GM18858 (cell line): ENCODE data around the gene DNAAF2.
"Not testable (repeated sequence)": the region's sequence is repeated elsewhere in the genome, so short reads cannot be mapped to it uniquely, and the experiment has no call there.

ENCODE experiments used
- ATAC-seq: cut with Tn5 transposase; IDR thresholded peaks from one replicate; pipeline ENCODE4 v1.9.1; 2021; ENCODE audit not compliant: unreplicated experiment

DNAAF2 gene

GRCh38 chr14:49622022-49622607 is 12.9 kb downstream of the DNAAF2 start:
- ATAC-seq = no peak

- peak; percentile 7 for ATAC-seq
Observed at GRCh38 chr14:49621114-49621881, 13.7 kb downstream of the DNAAF2 start.

DNA sequence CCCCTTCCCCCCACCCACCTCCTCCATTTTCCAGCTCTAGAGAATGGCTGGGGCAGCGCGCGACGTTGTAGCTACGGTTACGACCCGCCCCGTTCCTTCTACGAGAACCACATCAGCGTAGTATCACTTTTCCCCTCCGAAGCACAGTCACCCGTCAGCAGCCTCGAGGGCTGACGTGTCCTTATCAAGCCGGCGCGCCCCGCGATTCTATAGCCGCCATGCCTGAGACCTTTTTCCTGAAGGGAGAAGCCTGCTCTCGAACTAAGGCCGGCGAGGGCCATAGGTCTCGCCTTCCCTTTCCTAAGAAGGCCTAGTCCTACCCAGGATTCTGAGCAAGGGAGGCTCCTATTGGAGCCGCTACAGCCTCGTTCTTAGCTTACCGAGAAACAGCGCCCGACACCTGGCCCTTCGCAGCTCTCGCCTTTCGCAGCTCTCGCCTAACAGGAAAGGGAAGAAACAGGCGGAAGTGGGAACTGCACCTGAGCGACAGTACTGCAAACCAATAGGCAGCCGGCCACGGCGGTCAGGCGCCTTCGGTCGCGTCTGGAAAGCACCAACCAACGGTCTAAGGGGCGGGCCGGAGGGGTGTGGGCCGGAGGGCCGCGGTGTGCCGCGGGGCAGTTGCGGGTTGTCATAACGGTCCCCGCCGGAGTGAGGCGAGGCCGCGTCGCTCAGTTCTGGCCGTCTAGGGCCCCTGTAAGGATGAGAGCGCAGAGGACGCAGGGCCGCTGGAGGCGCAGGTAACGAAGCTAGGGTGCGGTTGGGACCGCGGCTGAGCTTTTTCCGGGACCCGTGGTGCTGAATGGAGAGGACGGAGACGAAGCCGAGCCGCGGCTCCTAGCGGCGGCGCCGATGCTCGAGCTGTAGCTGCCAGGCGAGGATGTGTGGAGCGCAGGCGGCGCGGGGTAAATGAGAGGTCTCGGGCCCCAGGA is 14.6 kb downstream of the DNAAF2 start, which contains the start of the genes MGAT2 and RPL36AL:
Gene MGAT2, plus strand, starts transcription at position 618 of the 932 bp plus-strand sequence. CDS start 470 bp downstream, outside the sequence.
Gene RPL36AL, minus strand, starts transcription at position 445 of the 932 bp plus-strand sequence. CDS start 1,522 bp downstream, outside the sequence.
- ATAC-seq = peak; percentile 88

- ATAC-seq = no peak
Observed at GRCh38 chr14:49619730-49620129, 15.3 kb downstream of the DNAAF2 start.

DNA sequence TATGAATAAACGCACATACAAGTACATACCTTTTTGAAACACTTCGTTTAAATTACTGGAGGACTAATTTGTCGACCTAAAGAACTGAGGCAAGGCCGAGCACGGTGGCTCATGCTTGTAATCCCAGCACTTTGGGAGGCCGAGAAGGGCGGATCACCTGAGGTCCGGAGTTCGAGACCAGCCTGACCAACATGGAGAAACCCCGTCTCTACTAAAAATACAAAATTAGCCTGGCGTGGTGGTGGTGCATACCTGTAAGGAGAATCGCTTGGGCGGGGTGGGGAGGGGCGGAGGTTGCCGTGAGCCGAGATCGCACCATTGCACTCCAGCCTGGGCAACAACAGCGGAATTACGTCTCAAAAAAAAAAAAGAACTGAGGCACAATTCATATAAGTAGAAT is 15.8 kb downstream of the DNAAF2 start:
- ATAC-seq = not testable (repeated sequence)

DNA sequence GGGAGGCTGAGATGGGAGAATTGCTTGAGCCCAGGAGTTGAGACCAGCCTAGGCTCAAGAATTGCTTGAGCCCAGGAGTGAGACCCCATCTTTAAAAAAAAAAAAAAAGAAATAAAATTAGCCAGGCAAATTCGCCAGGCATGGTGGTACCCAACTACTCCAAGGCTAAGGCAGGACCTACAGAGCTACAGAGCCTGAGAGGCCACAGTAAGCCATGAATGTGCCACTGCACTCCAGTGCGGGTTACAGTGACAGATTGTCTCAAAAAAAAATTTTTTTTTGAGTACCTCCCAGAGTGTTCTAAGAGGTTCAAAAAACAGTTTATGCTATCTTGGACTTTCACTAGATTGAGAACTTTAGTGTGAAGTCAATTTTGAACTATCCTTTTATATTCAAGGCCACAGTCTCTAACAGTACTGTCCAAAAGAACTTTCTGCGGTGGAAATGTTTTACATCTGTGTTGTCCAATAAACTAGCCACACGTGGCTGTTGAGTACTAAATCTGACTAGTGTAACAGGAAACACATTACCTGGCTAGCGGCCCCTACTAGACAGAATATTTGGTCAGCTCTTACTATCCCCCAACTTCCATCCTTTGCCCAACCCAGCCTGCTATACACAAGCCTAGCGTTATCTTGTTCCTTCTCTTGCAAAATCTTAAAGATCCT is 17.1 kb downstream of the DNAAF2 start:
- ATAC-seq = no peak

GRCh38 chr14:49615776-49616175 is 19.3 kb downstream of the DNAAF2 start:
- no peak for ATAC-seq

DNA sequence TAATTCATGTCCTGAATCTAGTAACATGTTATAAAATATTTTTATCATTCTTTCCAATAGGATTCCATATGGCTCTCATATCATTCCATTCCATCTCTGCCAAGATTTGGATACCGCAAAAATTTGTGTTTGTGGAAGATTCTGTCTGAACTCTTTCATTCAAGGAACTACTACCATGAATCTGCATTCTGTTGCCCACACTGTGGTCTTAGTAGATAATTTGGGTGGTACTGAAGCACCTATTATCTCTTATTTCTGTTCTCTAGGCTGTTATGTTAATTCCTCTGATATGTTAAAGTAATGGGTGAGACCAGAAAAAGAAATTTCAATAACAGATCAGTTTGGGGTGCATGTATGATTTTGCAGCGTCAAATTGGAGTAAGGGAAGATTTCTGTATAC is 20.8 kb downstream of the DNAAF2 start:
- ATAC-seq = no peak

DNA sequence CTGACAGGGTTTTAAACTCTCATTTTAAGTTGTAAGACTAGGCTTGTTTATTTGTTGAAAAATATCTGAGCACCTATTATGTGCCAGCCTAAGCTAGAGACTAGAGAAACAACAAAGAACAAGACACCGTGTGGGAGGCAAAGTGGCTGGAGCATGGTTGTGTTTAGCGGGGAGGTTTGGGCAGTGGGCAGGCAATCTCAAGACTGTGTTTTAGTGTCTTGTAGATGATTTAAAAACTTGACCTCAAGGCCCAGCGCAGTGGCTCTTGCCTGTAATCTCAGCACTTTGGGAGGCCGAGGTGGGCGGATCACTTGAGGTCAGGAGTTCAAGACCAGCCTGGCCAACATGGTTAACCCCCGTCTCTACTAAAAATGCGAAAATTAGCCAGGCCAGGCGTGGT is 22.4 kb downstream of the DNAAF2 start:
- ATAC-seq = no peak

GRCh38 chr14:49612251-49612650 is 22.8 kb downstream of the DNAAF2 start:
- no peak for ATAC-seq

DNA sequence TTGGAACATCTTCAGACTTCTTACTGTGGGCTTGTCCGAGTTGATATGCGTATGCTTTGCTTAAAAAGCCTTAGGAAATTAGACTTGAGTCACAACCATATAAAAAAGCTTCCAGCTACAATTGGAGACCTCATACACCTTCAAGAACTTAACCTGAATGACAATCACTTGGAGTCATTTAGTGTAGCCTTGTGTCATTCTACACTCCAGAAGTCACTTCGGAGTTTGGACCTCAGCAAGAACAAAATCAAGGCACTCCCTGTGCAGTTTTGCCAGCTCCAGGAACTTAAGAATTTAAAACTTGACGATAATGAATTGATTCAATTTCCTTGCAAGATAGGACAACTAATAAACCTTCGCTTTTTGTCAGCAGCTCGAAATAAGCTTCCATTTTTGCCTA is 27.5 kb downstream of the DNAAF2 start:
- no peak for ATAC-seq

DNA sequence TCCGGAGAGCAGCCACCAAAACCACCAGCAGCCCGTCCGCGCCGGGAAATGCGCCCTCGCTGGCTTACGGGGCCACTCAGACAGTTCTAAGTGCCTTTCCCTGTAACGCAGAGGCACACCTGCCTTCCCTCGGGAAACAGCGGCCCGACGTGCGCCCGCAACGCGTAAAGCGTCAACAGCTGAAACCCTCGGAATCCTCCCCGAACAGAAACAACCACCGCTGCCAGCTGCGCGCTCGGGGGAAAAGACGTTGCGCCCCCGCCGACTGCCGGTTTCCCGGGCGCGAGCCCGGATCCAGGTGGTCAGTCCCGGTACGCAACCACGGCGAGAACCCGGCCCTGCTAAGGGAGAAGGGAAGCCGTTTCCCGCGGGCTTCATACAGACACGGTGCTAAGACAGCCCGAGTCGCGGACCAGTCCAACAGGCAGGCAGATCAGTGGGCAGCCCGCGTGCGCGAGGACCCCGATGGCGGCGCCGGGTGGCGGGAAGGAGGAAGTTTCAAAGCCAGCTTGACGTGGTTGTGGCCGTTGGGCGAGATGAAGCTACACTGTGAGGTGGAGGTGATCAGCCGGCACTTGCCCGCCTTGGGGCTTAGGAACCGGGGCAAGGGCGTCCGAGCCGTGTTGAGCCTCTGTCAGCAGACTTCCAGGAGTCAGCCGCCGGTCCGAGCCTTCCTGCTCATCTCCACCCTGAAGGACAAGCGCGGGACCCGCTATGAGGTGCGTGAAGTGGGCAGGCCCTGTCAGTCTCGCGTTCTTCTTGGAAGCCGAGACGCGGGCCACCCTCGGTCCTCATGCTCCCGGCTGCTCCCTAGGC is 36.4 kb downstream of the DNAAF2 start, which contains the start of gene LRR1:
Gene LRR1, plus strand, starts transcription at position 456 of the 816 bp plus-strand sequence. Its CDS starts 81 bp downstream, at position 537.
- ATAC-seq = peak; percentile 33

DNA sequence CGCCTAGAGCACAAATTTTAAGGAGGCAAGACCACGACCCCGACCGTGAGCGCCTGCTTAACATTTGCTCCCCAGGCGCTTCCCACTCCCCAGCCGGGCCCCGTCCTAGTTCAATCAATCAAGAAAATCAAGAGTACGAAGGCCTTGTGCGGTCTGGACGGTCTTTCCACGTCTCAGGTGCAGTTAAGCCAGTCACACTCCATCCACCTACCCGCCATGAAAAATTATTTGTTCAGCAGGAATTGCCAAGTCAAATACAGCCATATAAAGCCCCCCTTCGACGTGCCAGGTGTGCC is 36.9 kb downstream of the DNAAF2 start:
- no peak for ATAC-seq

- ATAC-seq = peak; percentile 29
Observed at GRCh38 chr14:49594347-49595091, 40.5 kb downstream of the DNAAF2 start.

- ATAC-seq = no peak
Observed at GRCh38 chr14:49593016-49593415, 42.0 kb downstream of the DNAAF2 start.

DNA sequence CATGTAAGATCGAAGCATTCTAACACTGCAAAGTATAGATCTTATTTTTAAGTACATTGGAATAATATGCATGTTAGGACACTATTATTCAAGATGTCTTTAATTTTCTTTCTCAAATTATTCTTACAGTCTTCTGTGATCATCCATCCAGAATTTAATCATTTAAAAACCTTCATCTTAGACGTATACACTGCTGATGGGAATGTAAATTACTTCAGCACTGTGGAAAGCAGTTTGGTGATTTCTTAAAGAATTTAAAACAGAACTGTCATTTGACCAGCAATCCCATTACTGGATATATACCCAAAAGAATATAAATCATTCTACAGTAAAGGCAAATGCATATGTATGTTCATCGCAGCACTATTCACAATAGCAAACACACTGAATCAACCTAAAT is 45.7 kb downstream of the DNAAF2 start:
- no peak for ATAC-seq

- ATAC-seq = peak; percentile 33
Observed at GRCh38 chr14:49586673-49587460, 48.2 kb downstream of the DNAAF2 start.
